C4-2B (cell line): Measurements from ENCODE around the gene ESRRB.

Experiments used
- ZFX ChIP-seq: fragments of 450-650 bp; IDR thresholded peaks from 2 replicates; pipeline ENCODE4 v1.6.1; 2017
- TF ChIP-seq, protein P1 (sequence below): fragments of 450-650 bp; conservative IDR thresholded peaks from 2 replicates; pipeline ENCODE4 v1.5.1; 2017; ENCODE audit warnings: mild to moderate bottlenecking

DNA sequence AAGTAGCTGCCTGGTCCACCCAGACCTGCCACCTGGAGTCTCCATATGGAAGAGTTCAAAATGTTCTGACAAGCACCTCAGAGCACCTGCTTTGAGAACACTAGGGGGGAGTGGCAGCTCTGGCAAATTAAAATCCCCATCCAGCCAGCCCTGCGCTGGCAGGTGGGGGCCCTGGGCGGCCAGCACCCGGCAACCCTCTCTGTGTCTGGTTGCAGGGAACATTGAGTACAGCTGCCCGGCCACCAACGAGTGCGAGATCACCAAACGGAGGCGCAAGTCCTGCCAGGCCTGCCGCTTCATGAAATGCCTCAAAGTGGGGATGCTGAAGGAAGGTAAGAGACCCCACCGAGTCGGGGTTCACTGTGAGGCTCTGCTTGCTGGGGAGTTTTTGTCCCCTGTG lies 86.4 kb downstream of the ESRRB start:
- TF ChIP-seq, protein P1, sequence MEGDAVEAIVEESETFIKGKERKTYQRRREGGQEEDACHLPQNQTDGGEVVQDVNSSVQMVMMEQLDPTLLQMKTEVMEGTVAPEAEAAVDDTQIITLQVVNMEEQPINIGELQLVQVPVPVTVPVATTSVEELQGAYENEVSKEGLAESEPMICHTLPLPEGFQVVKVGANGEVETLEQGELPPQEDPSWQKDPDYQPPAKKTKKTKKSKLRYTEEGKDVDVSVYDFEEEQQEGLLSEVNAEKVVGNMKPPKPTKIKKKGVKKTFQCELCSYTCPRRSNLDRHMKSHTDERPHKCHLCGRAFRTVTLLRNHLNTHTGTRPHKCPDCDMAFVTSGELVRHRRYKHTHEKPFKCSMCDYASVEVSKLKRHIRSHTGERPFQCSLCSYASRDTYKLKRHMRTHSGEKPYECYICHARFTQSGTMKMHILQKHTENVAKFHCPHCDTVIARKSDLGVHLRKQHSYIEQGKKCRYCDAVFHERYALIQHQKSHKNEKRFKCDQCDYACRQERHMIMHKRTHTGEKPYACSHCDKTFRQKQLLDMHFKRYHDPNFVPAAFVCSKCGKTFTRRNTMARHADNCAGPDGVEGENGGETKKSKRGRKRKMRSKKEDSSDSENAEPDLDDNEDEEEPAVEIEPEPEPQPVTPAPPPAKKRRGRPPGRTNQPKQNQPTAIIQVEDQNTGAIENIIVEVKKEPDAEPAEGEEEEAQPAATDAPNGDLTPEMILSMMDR: no peak
- TF ChIP-seq ZFX: no peak
